ENCODE measurements around the gene SMARCA4. TPM values are rescaled to one million over a fixed set of nuclear protein-coding genes. Genes with fewer than 3 reads are reported as not detected.

Gene SMARCA4
- total and polyA plus RNA-seq, 2 experiments from 2014 or later, result 177 to 336 TPM

DNA sequence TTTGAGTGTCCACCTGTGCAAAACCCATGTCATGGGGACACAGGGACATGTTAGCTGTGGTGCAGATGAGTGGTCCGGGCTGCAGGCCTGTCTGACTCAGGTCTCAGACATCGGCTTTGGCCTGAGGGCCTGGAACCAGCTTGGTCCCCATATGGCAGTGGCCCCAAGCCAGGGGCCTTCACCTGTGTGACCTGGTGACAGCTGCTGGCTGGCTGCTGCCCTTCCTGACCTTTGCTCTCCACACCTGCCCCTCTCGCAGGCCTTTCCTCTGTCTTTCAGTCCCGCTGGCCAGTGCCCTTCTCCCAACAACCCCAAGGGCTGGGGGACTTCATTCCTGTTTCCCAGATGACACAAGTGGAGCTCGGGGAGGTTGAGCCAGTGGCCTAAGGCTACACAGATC, 105.5 kb downstream of the SMARCA4 start:
- no peaks in the 10 kb centered on the region for H3K36me3 ChIP-seq (ENCODE audit: insufficient read depth)
- no peaks in the 10 kb centered on the region for H3K27me3 ChIP-seq (ENCODE audit: insufficient read depth)
- H2AFZ ChIP-seq, result no peak overlapping the region
- 0 out of 2 replicates have a peak, but pooled peaks cover 2% of the 10 kb centered on the region for H3F3A ChIP-seq (replicated peaks; ENCODE audit: low read depth)
- H3K27me3 Mint-ChIP-seq (ENCODE audit: insufficient read depth, low read depth, poor library complexity), result peaks cover 23% of the 10 kb centered on the region
- H3K79me2 ChIP-seq (replicated peaks; ENCODE audit: insufficient read depth), result no peaks in the 10 kb centered on the region
- no peak for ATAC-seq
- no peak overlapping the region for H3K4me3 ChIP-seq
- peaks cover 4% of the 10 kb centered on the region for H3K4me1 Mint-ChIP-seq
- no peak overlapping the region; the same call in 1 of the 2 replicates for H3K27ac ChIP-seq (ENCODE audit: low read depth)
- no peak overlapping the region for H3K4me2 ChIP-seq
- no peak for TF ChIP-seq ZNF331 (CRISPR knock-in tag; IDR thresholded peaks at IDR 0.05; ENCODE audit: low read depth)
- TF ChIP-seq REST (IDR thresholded peaks at IDR 0.05; ENCODE audit: unreplicated experiment), result no peak
- no peak for TF ChIP-seq EZH2phosphoT487 (IDR thresholded peaks at IDR 0.05; ENCODE audit: unreplicated experiment)
- TF ChIP-seq ZNF462 (CRISPR knock-in tag; IDR thresholded peaks at IDR 0.05), result no peak
- no peak for TF ChIP-seq CREB1 (CRISPR knock-in tag; IDR thresholded peaks at IDR 0.05; ENCODE audit: low read depth)
- TF ChIP-seq CTCF (conservative IDR thresholded peaks at IDR 0.05; ENCODE audit: low read depth in 2 of 2), result no peak
- TF ChIP-seq STAT1 (IDR thresholded peaks at IDR 0.05; ENCODE audit: unreplicated experiment), result no peak
- no peak for TF ChIP-seq ZNF114 (CRISPR knock-in tag; IDR thresholded peaks at IDR 0.05)
- no peak for TF ChIP-seq JUNB (IDR thresholded peaks at IDR 0.05; ENCODE audit: unreplicated experiment)
- TF ChIP-seq EZH2 (IDR thresholded peaks at IDR 0.05; ENCODE audit: low read depth, unreplicated experiment), result no peak
- no peak for TF ChIP-seq POLR2AphosphoS5 (IDR thresholded peaks at IDR 0.05; ENCODE audit: low read depth)
- DNase-seq (ENCODE audit: low spot score), result no peak
- no peaks in the 10 kb centered on the region for H3K9me2 ChIP-seq (ENCODE audit: insufficient read depth)
- no peak overlapping the region for H3K4me3 Mint-ChIP-seq
- 0 out of 2 replicates have a peak, but pooled peaks cover 3% of the 10 kb centered on the region for H4K20me1 ChIP-seq (replicated peaks; ENCODE audit: insufficient read depth)
- H3K4me1 ChIP-seq (ENCODE audit: insufficient read depth), result no peaks in the 10 kb centered on the region
- H3K36me3 Mint-ChIP-seq (ENCODE audit: low read depth), result peaks cover 46% of the 10 kb centered on the region
- H3K27ac Mint-ChIP-seq, result no peak overlapping the region
- peaks cover 3% of the 10 kb centered on the region; the same call in 2 of the 3 replicates for H3K9me3 Mint-ChIP-seq

Data from GM23338 (cell line).